ENCODE results near the gene CARMIL3. TPM values are rescaled to one million over a fixed set of nuclear protein-coding genes. Genes with fewer than 3 reads are reported as not detected.

CARMIL3 gene
- total RNA-seq, 1 experiment from 2014 or later: 0.71 TPM

- Histone ChIP-seq H4K20me1 (ENCODE audit: insufficient read depth) (no peaks in the 10 kb centered on the region), H2AFZ (ENCODE audit: low read depth, low read length, poor library complexity, severe bottlenecking) (peak overlapping the region; percentile 33)
- POLR2A ChIA-PET: interaction anchor here (1.2 kb wide), 1 partner anchor 110 kb away, joined by 3 read pairs; the partner anchor contains the start of gene PSME2
Measured at GRCh38 chr14:24036169-24036962, 15.4 kb upstream of the CARMIL3 start.

More at GRCh38 chr14:24036169-24036962, 15.4 kb upstream of the CARMIL3 start:
- peak overlapping the region; percentile 94 for H3K27ac ChIP-seq (ENCODE audit: low read depth, low read length)
- no peaks in the 10 kb centered on the region for H3K79me2 ChIP-seq (ENCODE audit: insufficient read depth, low read length)
- BruUV-seq (replicated peaks): TSS peak; percentile 85
- peak; percentile 72 for TF ChIP-seq POLR2A (IDR thresholded peaks at IDR 0.05; ENCODE audit: borderline replicate concordance, extremely low read depth, insufficient read depth, insufficient read length)
- peak; percentile 60 for TF ChIP-seq CBX3 (IDR thresholded peaks at IDR 0.05; ENCODE audit: low read depth)
- no peak for TF ChIP-seq REST (IDR thresholded peaks at IDR 0.05; ENCODE audit: low read depth)
- TF ChIP-seq ZFX (IDR thresholded peaks at IDR 0.05): peak; percentile 72
- no peak for TF ChIP-seq ZNF274 (IDR thresholded peaks at IDR 0.05; ENCODE audit: low read depth, low read length)
- no peak for TF ChIP-seq CEBPB (IDR thresholded peaks at IDR 0.05; ENCODE audit: low read depth)
- TF ChIP-seq YY1 (IDR thresholded peaks at IDR 0.05; ENCODE audit: extremely low read depth, insufficient replicate concordance, low read depth, low read length): peak; percentile 69
- TF ChIP-seq MAX (IDR thresholded peaks at IDR 0.05): peak; percentile 34; the same call in 1 of the 2 replicates
- TF ChIP-seq ATF3 (IDR thresholded peaks at IDR 0.05): no peak
- no peak for TF ChIP-seq JUND (IDR thresholded peaks at IDR 0.05)
- no peak for TF ChIP-seq FOSL1 (IDR thresholded peaks at IDR 0.05; ENCODE audit: low read depth)
- peak; percentile 54 for TF ChIP-seq RAD21 (IDR thresholded peaks at IDR 0.05; ENCODE audit: low read depth)
- peak; percentile 88 for TF ChIP-seq POLR2AphosphoS5 (IDR thresholded peaks at IDR 0.05; ENCODE audit: low read depth, low read length)
- peak; percentile 50 to 88 (median 79); a peak in 5 of 6 replicates for TF ChIP-seq CTCF (IDR thresholded peaks at IDR 0.05 in 2 of 3, conservative IDR thresholded peaks at IDR 0.05 in 1 of 3; ENCODE audit: borderline replicate concordance in 1 of 3, insufficient read depth in 1 of 3, low read depth in 2 of 3, low read length in 2 of 3)
- peak; percentile 92 for TF ChIP-seq TCF7L2 (IDR thresholded peaks at IDR 0.05; ENCODE audit: borderline replicate concordance, extremely low read depth, insufficient read depth, insufficient read length)
- H3K36me3 ChIP-seq (ENCODE audit: control insufficient read depth in 1 of 2, insufficient read depth in 2 of 2, low read length in 2 of 2): no peaks in the 10 kb centered on the region
- intact Hi-C loops (cut with micrococcal nuclease): loop anchor here (5.0 kb wide), 1 partner anchor 49 kb away; the partner anchor contains the start of gene DHRS4L2
- H3K9me2 ChIP-seq (ENCODE audit: insufficient read depth): no peaks in the 10 kb centered on the region
- peak overlapping the region; percentile 89 for H3K4me2 ChIP-seq (ENCODE audit: low read length)
- H3K9me3 ChIP-seq (ENCODE audit: control insufficient read depth in 1 of 2, insufficient read depth in 1 of 2, low read depth in 1 of 2, low read length in 2 of 2): peaks cover 0 to 9% of the 10 kb centered on the region in 2 experiments; a peak in 1 of 4 replicates
- peaks cover 11 to 26% of the 10 kb centered on the region in 2 experiments; a peak in 3 of 4 replicates for H3K4me1 ChIP-seq (ENCODE audit: control insufficient read depth in 1 of 2, insufficient read depth in 2 of 2, low read length in 2 of 2)
- DNase-seq (ENCODE audit: low read depth, low spot score) (peak; percentile 65), ATAC-seq (peak; percentile 91)
- peak overlapping the region; percentile 70 for H3K9ac ChIP-seq (ENCODE audit: low read length)
- CTCF ChIA-PET: interaction anchor here (1.0 kb wide), 1 partner anchor 72 kb away, joined by 3 read pairs; no protein-coding TSS in a partner anchor
- H3K4me3 ChIP-seq (replicated peaks in 1 of 2; ENCODE audit: low read depth in 1 of 2, low read length in 2 of 2): peak overlapping the region; percentile 63 to 70
- no peaks in the 10 kb centered on the region for H3K27me3 ChIP-seq (ENCODE audit: insufficient read depth, low read length)
- RAD21 ChIA-PET (ENCODE audit: low non-redundant PET in 1 of 2, low total read pairs in 2 of 2, uncharacterized antibody in 2 of 2, unreplicated experiment in 2 of 2): interaction anchor here in 1 of 2 experiments (0.6 kb wide), 1 partner anchor 73 kb away, joined by 4 read pairs; no protein-coding TSS in a partner anchor

Measured in HCT116 (cell line).